CD4-positive, alpha-beta T cell treated with Interleukin-15 for 1 hour (primary cell): ENCODE results near the gene NTSR1.

Experiments
- DNase-seq: peaks from one replicate; pipeline ENCODE4 v3.0.0-alpha.2; 2020

The NTSR1 gene

GRCh38 chr20:62708591-62709536 lies at the start of gene NTSR1:
NTSR1 (plus strand) TSS chr20:62708836; CDS start chr20:62709208, 372 bp downstream.
- DNase-seq, result no peak

GRCh38 chr20:62659488-62660239 lies 49.0 kb upstream of the NTSR1 start:
- DNase-seq, result no peak

- DNase-seq, result no peak
Measured at GRCh38 chr20:62660240-62660615, 48.4 kb upstream of the NTSR1 start.

- no peak for DNase-seq
Measured at GRCh38 chr20:62660768-62661167, 47.9 kb upstream of the NTSR1 start.

- DNase-seq, result no peak
Measured at GRCh38 chr20:62661647-62662046, 47.0 kb upstream of the NTSR1 start.

GRCh38 chr20:62662422-62662821 lies 46.2 kb upstream of the NTSR1 start:
- no peak for DNase-seq

GRCh38 chr20:62663145-62664018 lies 45.3 kb upstream of the NTSR1 start:
- DNase-seq, result no peak

- no peak for DNase-seq
Measured at GRCh38 chr20:62664019-62664971, 44.3 kb upstream of the NTSR1 start.

GRCh38 chr20:62665153-62665754 lies 43.4 kb upstream of the NTSR1 start:
- no peak for DNase-seq

- DNase-seq, result no peak
Measured at GRCh38 chr20:62665826-62666735, 42.6 kb upstream of the NTSR1 start.

- DNase-seq, result no peak
Measured at GRCh38 chr20:62666736-62667529, 41.7 kb upstream of the NTSR1 start.

- DNase-seq, result no peak
Measured at GRCh38 chr20:62667530-62668440, 40.9 kb upstream of the NTSR1 start.

GRCh38 chr20:62668441-62669027 lies 40.1 kb upstream of the NTSR1 start:
- no peak for DNase-seq

GRCh38 chr20:62669249-62669648 lies 39.4 kb upstream of the NTSR1 start:
- DNase-seq, result no peak

- no peak for DNase-seq
Measured at GRCh38 chr20:62670156-62670555, 38.5 kb upstream of the NTSR1 start.

- no peak for DNase-seq
Measured at GRCh38 chr20:62670998-62671397, 37.6 kb upstream of the NTSR1 start.

- DNase-seq, result no peak
Measured at GRCh38 chr20:62671765-62672164, 36.9 kb upstream of the NTSR1 start.

- DNase-seq, result no peak
Measured at GRCh38 chr20:62674370-62674769, 34.3 kb upstream of the NTSR1 start.
